ENCODE results near the gene UBE2G1. TPM values are rescaled to one million over a fixed set of nuclear protein-coding genes. Genes with fewer than 3 reads are reported as not detected.

The UBE2G1 gene
- polyA plus RNA-seq, 5 donors: 48.4 to 57.4 (median 49.4) TPM

Other genes with a start within 250 kb of the UBE2G1 start
- gene ZZEF1, start 223.6 kb downstream of the UBE2G1 start, polyA plus RNA-seq (ENCODE audit: insufficient read depth in 1 of 5, insufficient read length in 5 of 5, low replicate concordance in 1 of 5): 10 to 100 TPM; 21.4 to 28.5 (median 23.6) TPM
- gene CYB5D2, start 223.5 kb downstream of the UBE2G1 start, polyA plus RNA-seq (ENCODE audit: insufficient read depth in 1 of 5, insufficient read length in 5 of 5, low replicate concordance in 1 of 5): 10 to 100 TPM; 13.3 to 17.8 (median 16.6) TPM
- 10 to 100 TPM; 44.6 to 55.2 (median 51.7) TPM for gene ANKFY1, start 102.7 kb downstream of the UBE2G1 start, polyA plus RNA-seq (ENCODE audit: insufficient read depth in 1 of 5, insufficient read length in 5 of 5, low replicate concordance in 1 of 5)
- gene SPNS3, start 67.3 kb upstream of the UBE2G1 start, polyA plus RNA-seq (ENCODE audit: insufficient read depth in 1 of 5, insufficient read length in 5 of 5, low replicate concordance in 1 of 5): 1 to 10 TPM in 3 of 5 donors, under 1 TPM in 2; 0.75 to 1.6 (median 1.2) TPM
- gene SPNS2, start 132.2 kb upstream of the UBE2G1 start, polyA plus RNA-seq (ENCODE audit: insufficient read depth in 1 of 5, insufficient read length in 5 of 5, low replicate concordance in 1 of 5): 10 to 100 TPM; 17.3 to 30.7 (median 23.5) TPM
- gene MYBBP1A, start 188.7 kb upstream of the UBE2G1 start, polyA plus RNA-seq (ENCODE audit: insufficient read depth in 1 of 5, insufficient read length in 5 of 5, low replicate concordance in 1 of 5): 10 to 100 TPM; 29.0 to 51.0 (median 35.3) TPM
- gene GGT6, start 193.9 kb upstream of the UBE2G1 start, polyA plus RNA-seq (ENCODE audit: insufficient read depth in 1 of 5, insufficient read length in 5 of 5, low replicate concordance in 1 of 5): 1 to 10 TPM; 3.9 to 9.8 (median 6.1) TPM
- 10 to 100 TPM; 17.2 to 32.0 (median 22.6) TPM for gene SMTNL2, start 217.9 kb upstream of the UBE2G1 start, polyA plus RNA-seq (ENCODE audit: insufficient read depth in 1 of 5, insufficient read length in 5 of 5, low replicate concordance in 1 of 5)

Data from right lung (tissue), 5 donors.